PC-9 (cell line): ENCODE measurements around the gene LMO2.

Source experiments
- EZH2 ChIP-seq: fragments of 200-600 bp; sonication (generic); IDR thresholded peaks from 2 replicates; pipeline ENCODE4 v1.8.0; 2017; ENCODE audit warnings: antibody characterized with exemption, low read depth
- TF ChIP-seq, protein P1 (sequence below): fragments of 200-600 bp; sonication (generic); conservative IDR thresholded peaks from 2 replicates; pipeline ENCODE4 v1.6.1; 2017; ENCODE audit warnings: mixed run types, antibody characterized with exemption, mild to moderate bottlenecking, moderate library complexity

DNA sequence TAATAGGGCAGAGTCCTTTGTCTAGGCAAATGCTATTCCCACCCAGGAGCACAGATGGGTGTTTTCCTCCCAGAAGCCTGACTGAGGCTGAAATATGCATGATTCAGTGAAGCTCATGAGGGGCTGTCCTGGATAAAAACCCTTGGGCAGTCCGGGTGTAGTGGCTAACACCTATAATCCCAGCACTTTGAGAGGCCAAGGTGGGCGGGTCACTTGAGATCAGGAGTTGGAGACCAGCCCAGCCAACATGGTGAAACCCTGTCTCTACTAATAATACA, 48.6 kb upstream of the LMO2 start:
- TF ChIP-seq, protein P1, sequence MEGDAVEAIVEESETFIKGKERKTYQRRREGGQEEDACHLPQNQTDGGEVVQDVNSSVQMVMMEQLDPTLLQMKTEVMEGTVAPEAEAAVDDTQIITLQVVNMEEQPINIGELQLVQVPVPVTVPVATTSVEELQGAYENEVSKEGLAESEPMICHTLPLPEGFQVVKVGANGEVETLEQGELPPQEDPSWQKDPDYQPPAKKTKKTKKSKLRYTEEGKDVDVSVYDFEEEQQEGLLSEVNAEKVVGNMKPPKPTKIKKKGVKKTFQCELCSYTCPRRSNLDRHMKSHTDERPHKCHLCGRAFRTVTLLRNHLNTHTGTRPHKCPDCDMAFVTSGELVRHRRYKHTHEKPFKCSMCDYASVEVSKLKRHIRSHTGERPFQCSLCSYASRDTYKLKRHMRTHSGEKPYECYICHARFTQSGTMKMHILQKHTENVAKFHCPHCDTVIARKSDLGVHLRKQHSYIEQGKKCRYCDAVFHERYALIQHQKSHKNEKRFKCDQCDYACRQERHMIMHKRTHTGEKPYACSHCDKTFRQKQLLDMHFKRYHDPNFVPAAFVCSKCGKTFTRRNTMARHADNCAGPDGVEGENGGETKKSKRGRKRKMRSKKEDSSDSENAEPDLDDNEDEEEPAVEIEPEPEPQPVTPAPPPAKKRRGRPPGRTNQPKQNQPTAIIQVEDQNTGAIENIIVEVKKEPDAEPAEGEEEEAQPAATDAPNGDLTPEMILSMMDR: no peak
- no peak for TF ChIP-seq EZH2
